Activated CD4-positive, alpha-beta T cell treated with anti-CD3 and anti-CD28 coated beads, Interleukin-2, Interleukin-4, amounts not matched to agents 100 ng/mL and 50 ng/mL, durations not matched to agents 16 hours and 8 hours (primary cell): ENCODE measurements around the gene SOX6.
"Not testable (repeated sequence)": the region's sequence is repeated elsewhere in the genome, so short reads cannot be mapped to it uniquely, and the experiment has no call there.

Experiments used
- DNase-seq: peaks from one replicate; pipeline ENCODE4 v3.0.0-alpha.2; 2020; ENCODE audit warnings: low spot score

The SOX6 gene

DNA sequence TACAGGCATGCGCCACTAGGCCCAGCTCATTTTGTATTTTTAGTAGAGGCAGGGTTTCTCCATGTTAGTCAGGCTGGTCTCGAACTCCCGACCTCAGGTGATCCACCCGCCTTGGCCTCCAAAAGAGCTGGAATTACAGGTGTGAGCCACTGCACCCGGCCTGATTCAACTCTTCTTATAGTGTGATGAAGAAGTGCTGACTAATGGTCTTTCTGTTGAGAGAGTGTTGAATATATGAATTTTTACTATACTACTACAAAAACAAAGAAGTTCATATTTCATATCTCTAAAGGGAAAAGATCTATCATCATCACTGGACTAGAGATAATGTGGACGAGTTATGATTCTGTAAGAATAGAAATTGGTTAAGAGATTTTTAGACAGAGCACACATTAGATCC lies 320.1 kb downstream of the SOX6 start:
- no peak for DNase-seq

- no peak for DNase-seq
Observed at GRCh38 chr11:16034074-16034473, 322.3 kb downstream of the SOX6 start.

GRCh38 chr11:16032974-16033373 lies 323.4 kb downstream of the SOX6 start:
- no peak for DNase-seq

GRCh38 chr11:16031210-16031609 lies 325.1 kb downstream of the SOX6 start:
- no peak for DNase-seq

GRCh38 chr11:16030664-16031063 lies 325.7 kb downstream of the SOX6 start:
- no peak for DNase-seq

DNA sequence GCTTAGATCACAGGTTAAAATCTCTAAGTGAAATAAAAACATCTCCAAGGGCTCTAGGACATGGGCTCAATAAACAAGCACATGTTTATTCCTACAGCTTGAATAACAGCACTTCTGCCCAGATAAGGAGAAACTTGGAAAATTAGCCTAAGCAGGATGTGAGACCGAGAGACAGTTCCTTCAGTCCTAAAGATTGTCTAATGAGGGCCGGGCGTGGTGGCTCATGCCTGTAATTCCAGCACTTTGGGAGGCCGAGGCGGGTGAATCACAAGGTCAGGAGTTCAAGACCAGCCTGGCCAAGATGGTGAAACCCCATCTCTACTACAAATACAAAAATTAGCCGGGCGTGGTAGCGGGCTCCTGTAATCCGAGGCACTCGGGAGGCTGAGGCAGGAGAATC lies 327.2 kb downstream of the SOX6 start:
- not testable (repeated sequence) for DNase-seq

DNA sequence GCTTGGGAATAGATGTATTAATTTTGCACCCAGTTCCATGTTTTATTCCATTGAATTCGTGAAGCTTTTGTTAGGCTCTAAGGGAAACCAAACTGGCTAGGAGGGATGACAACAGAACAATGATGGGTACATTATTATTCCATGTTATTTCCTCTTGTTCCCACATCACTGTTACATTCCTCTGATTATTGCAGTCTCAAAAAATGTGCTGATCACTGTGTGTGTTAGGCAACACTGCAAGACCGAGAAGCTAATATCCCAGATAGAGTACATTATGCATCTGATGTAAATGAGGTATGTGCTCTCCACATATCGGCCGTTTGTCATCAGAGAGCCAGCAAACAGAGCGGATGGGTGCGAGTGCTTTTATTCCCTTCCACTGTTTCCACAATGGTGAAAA lies 327.9 kb downstream of the SOX6 start:
- DNase-seq, result no peak

GRCh38 chr11:16027621-16028020 lies 328.7 kb downstream of the SOX6 start:
- DNase-seq, result no peak

DNA sequence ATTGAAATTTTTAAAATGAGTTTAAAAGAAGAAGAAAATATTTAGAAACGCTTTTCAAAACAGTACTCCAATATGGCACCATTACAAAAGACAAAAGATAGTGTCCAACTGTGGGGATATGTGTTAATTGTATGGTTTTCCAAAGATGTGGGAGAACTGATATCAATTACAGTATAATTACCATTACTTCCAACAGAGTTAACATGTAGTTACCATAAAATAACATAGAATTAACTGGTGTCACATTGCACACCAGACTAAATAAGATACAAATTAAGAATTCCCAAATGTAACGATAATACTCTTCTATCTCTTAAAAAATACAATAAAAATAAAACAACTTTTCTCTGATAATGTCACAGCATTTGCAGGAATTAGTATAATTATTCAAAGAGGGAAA lies 329.5 kb downstream of the SOX6 start:
- no peak for DNase-seq

DNA sequence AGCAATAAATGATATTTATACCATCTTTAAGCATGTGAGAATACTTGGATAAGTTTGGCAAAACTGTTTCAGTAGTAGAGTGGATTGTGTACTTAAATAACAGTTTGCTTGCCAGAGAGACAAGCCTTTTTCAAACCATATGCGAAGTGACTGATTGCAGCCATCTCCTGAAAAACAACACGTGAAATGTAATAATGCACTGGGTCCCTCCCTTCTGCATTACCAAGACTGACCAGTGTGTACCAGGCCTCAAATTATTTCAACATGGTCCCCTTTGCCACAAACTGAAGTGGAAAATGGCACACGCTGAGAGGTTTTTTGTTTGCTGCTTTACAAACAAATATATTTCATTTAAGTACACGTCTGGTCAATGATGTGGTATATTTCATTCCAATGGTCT lies 337.4 kb downstream of the SOX6 start:
- no peak for DNase-seq

- DNase-seq, result no peak
Observed at GRCh38 chr11:16016468-16016829, 339.9 kb downstream of the SOX6 start.

DNA sequence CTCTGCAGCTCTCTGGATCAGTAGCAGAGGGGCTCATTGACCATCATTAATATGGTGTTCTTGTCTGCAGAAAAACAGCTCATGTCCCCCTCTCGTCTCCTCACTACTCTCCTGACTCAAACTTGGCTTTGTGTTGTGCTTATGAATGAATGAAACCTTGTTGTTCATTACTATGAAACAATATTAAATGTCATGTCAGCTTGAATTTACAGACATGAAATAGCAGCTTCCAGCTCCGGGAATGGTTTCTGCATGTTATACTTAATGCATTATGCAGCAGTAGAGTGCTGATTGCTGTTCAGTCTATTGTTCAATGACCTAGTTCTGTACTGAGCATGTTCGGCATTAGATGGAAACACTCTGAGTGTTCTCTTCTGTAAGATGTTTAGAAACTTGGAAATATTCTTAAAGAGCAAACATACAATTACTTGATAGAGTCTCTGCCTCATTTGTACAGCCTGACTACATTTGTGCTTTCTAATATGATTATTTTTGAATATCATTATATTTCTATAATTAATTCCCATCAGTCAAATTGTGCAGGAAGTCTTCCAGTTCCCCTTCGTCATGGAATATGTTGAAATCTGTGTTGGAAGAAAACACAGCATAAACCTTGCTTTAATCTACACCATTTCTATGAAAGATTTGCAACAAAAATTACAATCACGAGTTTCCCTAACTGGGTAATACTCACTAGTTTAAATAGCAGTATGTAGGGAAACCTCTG lies 340.4 kb downstream of the SOX6 start:
- DNase-seq, result no peak

DNA sequence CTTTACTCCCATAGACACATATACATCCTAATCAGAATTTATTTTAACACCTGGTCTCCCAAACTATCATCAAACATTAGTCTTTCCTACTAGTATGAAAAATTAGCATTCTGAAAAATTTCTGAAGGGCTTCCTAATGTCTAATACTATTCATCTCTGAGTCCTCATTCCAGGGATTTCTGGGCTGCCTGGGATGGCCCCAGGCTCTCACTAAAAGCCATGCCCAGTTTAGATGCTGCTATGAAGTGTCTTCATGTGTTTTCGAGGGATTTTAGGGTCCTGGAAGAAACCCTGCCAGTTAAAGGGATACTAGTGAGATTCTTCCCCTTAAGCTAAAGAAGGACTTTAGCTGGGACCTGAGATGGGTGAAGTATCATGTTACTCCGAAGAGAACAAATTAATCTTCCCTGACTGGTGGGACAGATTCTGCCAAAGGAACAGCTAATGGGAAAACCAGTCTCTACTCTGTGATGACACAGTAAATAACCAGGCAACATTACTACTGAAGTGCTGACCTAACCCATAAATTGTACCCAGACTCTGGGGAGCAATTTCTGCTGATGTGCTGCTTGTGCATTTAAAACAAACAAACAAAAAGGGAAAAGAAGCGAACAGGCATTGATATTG lies 342.6 kb downstream of the SOX6 start:
- DNase-seq, result no peak

- DNase-seq, result no peak
Observed at GRCh38 chr11:16013242-16013641, 343.1 kb downstream of the SOX6 start.

GRCh38 chr11:16012125-16012751 lies 344.1 kb downstream of the SOX6 start:
- DNase-seq, result no peak

DNA sequence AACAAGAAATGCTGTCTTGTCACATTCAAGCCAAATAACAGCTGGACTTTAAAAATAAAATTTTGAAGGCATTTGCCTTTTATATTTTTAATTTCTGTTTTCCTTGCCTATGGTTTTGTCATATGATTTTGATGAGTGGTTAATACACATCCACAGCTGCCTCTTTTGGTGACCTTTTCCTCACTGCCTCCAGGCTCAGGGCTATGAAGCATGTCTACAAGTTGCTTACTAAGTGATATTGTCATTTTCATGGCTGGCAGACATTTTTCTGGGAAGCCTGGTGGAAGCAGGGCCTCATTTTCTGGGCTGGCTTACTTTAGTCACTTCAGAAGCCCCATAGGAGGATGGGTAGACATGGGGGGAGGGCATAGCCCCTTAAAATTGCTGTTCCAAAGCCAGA lies 344.9 kb downstream of the SOX6 start:
- DNase-seq, result no peak

DNA sequence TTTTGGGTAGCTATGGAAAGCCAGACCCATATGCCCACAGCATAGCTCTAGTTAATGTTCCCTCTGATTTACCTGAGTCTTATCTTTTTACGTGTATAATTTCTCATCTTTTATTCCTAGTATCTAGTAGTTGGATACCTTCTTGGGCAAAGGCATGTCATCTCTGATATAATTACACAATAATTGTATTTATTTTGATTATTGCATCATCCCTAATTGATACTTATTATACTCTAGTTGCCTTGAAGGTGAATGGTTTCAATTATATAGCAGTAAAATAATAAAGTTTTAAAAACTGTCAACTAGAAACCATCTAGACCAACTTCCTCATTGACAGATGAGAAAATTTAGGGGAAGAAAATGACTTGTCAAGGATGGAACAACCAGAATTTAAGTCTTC lies 347.3 kb downstream of the SOX6 start:
- no peak for DNase-seq

GRCh38 chr11:16007514-16007913 lies 348.8 kb downstream of the SOX6 start:
- no peak for DNase-seq

GRCh38 chr11:16002942-16003341 lies 353.4 kb downstream of the SOX6 start:
- DNase-seq, result no peak

DNA sequence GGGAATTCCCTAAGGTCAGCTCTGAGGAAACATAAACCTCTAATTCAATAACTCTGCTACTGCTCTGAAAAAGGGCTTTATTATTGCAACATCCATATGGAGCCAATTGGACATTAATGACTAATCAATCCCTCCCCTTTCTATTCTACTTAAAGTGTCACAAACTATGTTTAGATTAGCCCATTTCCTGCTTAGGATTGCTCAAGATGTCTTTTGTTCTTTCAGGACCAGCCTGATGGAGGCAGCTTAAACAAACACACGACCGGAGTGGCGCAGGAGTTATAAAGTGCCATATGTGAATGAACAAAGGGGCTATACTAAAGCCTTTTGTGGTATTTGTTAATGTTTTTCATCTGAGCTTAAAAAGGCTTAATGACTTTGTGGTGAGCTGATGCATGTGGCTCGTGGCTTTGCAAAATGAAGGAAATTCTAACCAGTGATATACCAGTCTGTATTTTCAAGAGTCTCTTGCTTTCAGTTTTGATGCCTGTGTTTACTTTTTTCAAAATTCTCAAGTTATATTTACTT lies 354.4 kb downstream of the SOX6 start:
- no peak for DNase-seq

GRCh38 chr11:16001044-16001568 lies 355.2 kb downstream of the SOX6 start:
- DNase-seq, result no peak

DNA sequence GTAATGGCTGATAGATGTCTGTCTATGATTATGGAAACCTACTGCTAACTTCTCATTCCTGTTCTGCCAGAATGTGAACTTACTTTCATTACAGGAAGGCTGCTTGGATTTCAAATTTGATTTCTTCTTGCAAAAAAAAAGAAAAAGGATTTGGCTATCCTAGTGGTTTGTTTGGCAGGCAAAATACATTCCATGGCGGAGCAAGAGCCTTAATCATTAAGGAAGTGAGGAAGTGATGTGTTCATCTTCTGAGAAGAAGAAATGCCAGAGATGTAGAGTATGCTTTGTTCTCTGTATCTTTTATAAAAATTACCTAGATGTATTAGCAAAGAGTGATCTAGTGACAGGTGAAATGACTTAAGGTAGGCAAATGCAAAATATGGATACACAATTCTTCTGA lies 356.3 kb downstream of the SOX6 start:
- no peak for DNase-seq

DNA sequence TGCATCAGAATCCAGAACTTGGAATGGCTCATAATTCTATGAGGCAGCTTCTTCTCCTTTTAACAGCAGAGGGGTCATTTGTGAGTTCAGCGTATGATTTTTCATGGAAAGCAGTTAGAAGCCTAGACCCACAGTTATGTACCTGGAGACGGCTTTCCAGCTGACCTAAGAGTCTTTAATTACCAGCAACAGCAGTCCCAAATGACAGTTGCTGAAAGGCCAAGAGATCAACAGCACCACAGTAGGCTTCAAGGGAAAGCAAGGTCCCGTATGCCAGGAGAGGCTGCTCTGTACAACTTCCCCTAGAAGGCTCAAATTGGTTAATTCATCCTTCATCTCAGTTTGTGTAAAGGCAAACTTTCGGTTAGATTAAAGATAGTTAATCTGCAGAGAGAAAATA lies 363.0 kb downstream of the SOX6 start:
- no peak for DNase-seq
